Measurements from ENCODE around the gene CEBPA.
"Not testable (repeated sequence)": the region's sequence is repeated elsewhere in the genome, so short reads cannot be mapped to it uniquely, and the experiment has no call there.

The CEBPA gene

DNA sequence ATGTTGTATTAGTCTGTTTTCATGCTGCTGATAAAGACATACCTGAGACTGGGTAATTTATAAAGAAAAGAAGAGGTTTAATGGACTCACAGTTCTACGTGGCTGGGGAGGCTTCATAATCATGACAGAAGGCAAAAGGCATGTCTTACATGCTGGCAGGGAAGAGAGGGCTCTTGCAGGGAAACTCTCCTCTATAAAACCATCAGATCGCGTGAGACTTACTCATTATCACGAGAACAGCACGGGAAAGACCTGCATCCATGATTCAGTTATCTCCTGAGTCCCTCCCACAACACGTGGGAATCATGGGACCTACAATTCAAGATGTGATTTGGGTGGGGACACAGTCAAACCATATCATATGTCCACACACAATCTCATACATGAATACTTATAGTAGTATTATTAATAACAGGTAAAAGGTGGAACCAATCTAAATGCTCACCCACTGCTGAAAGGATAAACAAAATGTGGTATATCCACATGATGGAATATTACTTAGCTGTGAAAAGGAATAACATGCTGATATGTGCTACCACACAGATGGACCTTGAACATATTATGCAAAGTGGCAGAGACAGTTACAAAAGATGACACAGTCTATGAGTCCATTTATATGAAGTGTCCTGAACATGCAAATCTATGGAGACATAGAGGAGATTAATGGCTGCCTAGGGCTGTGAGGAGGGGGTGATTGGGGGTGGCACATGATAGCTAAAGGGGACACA is 20.9 kb upstream of the CEBPA start:
- DNase-seq, result no peak

- no peak for DNase-seq
These were observed 18.3 kb upstream of the CEBPA start for GRCh38 chr19:33320636-33321035.

- DNase-seq, result not testable (repeated sequence)
These were observed 15.7 kb upstream of the CEBPA start for GRCh38 chr19:33317991-33318390.

DNA sequence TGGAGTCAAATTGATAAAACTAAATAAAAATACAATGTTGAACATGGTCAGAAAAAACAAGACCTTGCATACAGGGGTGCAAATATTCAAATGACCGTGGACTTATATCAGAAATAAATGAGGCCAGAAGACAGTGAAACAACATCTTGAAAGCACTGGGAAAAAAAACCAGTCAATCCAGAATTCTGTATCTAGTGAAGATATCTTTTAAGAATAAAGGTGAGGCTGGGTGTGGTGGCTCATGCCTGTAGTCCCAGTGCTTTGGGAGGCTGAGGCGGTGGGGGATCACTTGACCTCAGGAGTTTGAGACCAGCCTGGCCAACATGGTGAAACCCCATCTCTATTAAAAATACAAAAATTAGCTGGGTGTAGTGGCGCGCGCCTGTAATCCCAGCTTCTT is 15.2 kb upstream of the CEBPA start:
- DNase-seq, result no peak

- DNase-seq, result no peak
These were observed 14.4 kb upstream of the CEBPA start for GRCh38 chr19:33316541-33317264.

- not testable (repeated sequence) for DNase-seq
These were observed 10.5 kb upstream of the CEBPA start for GRCh38 chr19:33312808-33313207.

DNA sequence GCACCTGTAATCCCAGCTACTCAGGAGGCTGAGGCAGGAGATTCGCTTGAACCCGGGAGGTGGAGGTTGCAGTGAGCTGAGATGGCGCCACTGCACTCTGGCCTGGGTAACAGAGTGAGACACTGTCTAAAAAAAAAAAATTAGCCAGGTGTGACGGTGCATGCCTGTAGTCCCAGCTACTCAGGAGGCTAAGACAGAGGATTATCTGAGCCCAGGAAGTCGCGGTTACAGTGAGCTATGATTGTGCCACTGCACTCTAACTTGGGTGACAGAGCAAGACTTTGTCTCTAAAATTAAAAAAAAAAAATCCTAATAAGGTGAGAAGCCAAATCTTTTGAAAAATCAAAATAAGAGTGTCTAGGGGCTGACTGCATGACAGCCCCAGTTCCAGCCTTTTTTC is 9.7 kb upstream of the CEBPA start:
- no peak for DNase-seq

GRCh38 chr19:33311326-33311682 is 9.0 kb upstream of the CEBPA start:
- no peak for DNase-seq

DNA sequence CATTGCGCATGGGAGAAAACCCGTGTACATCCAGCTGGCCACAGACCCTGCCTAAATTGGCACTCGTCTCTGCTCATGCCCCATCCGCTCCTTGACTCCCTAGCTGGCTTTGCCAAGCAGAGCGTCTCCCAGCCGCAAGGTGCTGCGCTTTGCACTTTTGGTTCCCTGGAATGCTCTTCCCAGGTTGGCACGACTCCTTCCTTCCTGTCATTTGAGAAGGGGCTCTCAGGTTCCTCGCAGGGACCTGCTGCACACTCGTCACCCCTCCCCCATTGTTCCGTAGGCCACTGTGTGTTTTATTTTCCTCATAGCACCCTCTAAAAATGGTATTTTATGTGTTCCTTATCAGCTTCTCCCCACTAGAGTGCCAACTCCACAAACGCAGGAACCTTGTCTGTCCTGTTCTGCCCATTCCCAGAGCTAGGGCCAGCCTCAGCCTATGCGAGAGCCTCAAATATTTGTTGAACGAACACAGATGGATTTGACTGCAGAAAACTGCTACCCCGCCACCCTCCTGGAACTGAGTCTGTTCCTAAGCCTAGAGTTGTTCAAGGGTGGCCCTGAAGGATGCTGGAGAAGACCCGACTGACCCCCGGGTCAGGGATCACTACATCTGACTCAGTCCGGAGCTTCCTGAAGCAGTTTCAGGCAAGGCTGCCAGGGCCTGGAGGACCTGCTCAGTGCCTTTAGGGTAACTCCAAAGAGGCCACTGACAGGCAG is 8.4 kb upstream of the CEBPA start:
- DNase-seq, result peak; percentile 83

DNA sequence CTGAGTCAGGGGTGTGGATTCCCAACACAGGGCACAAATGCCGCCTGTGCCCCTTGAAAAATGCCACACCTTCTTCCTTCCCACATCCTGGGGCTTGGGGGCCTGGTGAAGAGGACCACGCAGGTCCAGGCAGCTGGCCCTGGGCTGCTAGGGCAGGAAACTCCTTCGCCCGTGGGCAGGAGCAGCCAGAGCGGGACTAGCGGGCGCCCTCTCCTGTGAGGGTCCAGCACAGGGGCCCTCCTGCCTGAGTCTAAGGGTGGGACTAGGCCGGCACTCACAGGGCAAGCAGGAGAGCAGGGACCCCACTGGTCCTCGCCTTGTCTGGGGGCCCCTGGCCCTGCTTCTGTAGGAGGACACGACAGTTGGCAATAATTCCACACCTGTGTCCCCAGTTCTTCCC is 7.5 kb upstream of the CEBPA start:
- DNase-seq, result no peak

DNA sequence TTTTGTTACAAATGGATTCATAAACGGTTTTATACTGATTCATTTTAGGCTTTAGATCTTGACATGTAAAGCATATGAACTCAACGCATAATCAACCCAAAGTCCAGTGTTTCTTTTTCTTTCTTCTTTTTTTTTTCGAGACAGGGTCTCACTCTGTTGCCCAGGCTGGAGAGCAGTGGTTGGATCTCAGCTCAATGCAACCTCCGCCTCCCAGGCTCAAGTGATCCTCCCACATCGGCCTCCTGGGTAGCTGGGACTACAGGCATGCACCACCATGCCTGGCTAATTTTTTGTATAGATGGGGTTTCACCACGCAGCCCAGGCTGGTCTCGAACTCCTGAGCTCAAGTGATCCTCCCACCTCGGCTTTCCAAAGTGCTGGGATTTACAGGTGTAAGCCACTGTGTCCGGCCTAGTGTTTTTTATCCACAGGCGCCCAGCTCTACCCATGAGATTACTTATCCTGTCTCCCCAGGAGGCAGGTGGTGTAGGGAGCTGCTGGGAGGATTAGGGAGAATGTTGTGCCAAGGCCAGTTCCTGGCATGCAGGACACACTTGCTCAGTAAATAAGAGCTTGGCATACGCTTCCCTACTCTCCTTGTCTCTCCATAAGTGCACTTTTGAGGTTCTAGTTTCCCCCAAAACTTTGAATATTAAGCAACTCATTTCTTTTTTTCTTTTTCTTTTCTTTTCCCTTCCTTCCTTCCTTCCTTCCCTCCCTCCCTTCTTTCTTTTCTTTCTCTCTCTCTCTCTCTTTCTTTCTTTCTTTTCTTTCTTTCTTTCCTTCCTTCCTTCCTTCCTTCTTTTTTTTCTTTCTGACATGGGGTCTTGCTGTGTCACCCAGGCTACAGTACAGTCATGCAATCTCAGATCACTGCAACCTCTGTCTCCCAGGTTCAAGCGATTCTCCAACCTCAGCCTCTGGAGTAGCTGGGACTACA is 4.8 kb upstream of the CEBPA start:
- DNase-seq, result no peak

DNA sequence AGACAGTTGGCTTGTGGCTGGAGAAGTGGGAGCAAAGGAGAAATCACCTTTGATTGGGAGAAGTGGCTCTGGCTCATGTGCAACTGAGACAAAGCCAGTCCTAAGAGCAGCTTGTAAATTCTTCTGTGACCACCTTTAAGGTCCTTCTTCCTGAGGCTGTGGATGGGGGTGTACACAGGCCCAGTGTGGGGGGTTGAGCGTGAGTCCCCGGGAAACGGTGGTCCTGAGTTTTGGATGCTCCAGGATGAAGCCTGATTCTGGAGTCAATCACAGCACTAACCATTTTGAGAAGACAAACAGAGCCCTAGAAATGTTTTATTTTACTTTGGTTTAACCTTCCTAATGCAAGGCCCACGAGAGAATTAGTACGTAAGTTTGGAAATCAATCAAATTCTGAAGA is 3.9 kb upstream of the CEBPA start:
- no peak for DNase-seq

- DNase-seq, result no peak
These were observed 2.7 kb upstream of the CEBPA start for GRCh38 chr19:33304760-33305647.

GRCh38 chr19:33304371-33304759 is 2.0 kb upstream of the CEBPA start:
- DNase-seq, result no peak

GRCh38 chr19:33303791-33304345 is 1.5 kb upstream of the CEBPA start:
- no peak for DNase-seq

DNA sequence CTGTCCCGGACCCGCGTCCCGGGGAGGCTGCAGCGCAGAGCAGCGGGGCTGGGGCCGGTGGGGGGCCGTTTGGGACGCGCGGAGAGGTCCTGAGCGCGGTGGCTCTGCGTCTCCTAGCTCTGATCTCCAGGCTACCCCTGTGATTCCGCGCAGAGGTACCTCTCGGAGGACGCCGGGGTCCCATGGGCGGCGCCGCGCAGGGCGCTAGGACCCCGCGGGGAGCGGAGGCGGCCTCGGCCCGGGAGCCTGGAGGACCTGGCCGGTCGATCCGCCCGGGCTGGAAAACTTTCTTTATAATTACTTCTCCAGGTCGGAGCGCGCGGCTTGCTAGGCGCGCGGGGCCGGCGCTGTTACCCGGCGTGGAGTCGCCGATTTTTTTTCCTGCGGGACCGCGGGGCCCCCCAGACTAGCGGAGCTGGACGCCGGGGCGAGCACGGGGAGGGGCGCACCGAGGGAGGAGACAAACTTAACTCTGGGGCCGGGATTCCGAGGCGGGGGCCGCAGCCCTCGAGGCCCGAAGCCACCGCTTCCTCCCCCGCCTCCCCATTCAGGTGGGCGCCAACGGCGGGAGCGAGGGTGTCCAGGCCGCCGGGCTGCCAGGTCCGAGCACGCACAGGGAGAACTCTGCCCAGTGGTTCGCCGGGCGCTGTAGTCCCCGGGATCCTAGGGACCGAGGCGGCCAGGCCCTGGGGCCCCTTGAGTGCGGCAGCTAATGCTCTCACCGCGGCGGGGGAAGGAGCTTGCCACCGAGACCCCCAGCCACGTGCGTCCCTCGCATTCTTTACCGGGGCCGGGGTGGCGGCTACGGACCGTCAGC is 848 bp upstream of the CEBPA start:
- DNase-seq, result peak; percentile 23

DNA sequence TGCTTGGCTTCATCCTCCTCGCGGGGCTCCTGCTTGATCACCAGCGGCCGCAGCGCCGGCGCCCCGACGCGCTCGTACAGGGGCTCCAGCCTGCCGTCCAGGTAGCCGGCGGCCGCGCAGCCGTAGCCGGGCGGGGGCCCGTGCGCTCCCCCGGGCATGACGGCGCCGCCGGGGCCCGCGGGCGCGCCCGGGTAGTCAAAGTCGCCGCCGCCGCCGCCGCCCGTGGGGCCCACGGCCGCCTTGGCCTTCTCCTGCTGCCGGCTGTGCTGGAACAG is 497 bp downstream of the CEBPA start:
- DNase-seq, result no peak

GRCh38 chr19:33301144-33301899 is 1.0 kb downstream of the CEBPA start:
- DNase-seq, result no peak

DNA sequence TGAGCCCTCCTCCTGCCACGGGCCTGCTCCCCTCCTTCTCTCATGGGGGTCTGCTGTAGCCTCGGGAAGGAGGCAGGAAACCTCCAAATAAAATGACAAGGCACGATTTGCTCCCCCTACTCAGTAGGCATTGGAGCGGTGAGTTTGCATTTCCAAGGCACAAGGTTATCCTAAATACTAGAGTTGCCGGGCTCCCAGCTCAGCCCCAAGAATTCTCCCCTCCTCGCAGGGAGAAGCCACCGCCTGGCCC is 1.5 kb downstream of the CEBPA start:
- no peak for DNase-seq
